Measurements from ENCODE around the gene UBE2K.
"Not testable (repeated sequence)": the region's sequence is repeated elsewhere in the genome, so short reads cannot be mapped to it uniquely, and the experiment has no call there.

Gene UBE2K

GRCh38 chr4:39698424-39699009 is 581 bp downstream of the UBE2K start:
- DNase-seq, result peak; percentile 20

- DNase-seq, result no peak
Observed at GRCh38 chr4:39699687-39700409, 1.9 kb downstream of the UBE2K start.

- no peak for DNase-seq
Observed at GRCh38 chr4:39700554-39700953, 2.6 kb downstream of the UBE2K start.

GRCh38 chr4:39702716-39703115 is 4.8 kb downstream of the UBE2K start:
- DNase-seq, result no peak

GRCh38 chr4:39704789-39705188 is 6.9 kb downstream of the UBE2K start:
- DNase-seq, result not testable (repeated sequence)

GRCh38 chr4:39706334-39706733 is 8.4 kb downstream of the UBE2K start:
- DNase-seq, result no peak

- no peak for DNase-seq
Observed at GRCh38 chr4:39706741-39707511, 9.0 kb downstream of the UBE2K start.

- no peak for DNase-seq
Observed at GRCh38 chr4:39710098-39710896, 12.4 kb downstream of the UBE2K start.

GRCh38 chr4:39712819-39713607 is 15.1 kb downstream of the UBE2K start:
- DNase-seq, result no peak

- no peak for DNase-seq
Observed at GRCh38 chr4:39713691-39714090, 15.8 kb downstream of the UBE2K start.

GRCh38 chr4:39714166-39714565 is 16.2 kb downstream of the UBE2K start:
- DNase-seq, result no peak

GRCh38 chr4:39715788-39716187 is 17.9 kb downstream of the UBE2K start:
- DNase-seq, result no peak

GRCh38 chr4:39716356-39716755 is 18.4 kb downstream of the UBE2K start:
- DNase-seq, result no peak

- DNase-seq, result not testable (repeated sequence)
Observed at GRCh38 chr4:39717743-39718142, 19.8 kb downstream of the UBE2K start.

- no peak for DNase-seq
Observed at GRCh38 chr4:39718366-39719323, 20.7 kb downstream of the UBE2K start.

GRCh38 chr4:39719804-39720580 is 22.1 kb downstream of the UBE2K start:
- no peak for DNase-seq

GRCh38 chr4:39721273-39721672 is 23.3 kb downstream of the UBE2K start:
- DNase-seq, result not testable (repeated sequence)

- no peak for DNase-seq
Observed at GRCh38 chr4:39721788-39722187, 23.9 kb downstream of the UBE2K start.

- DNase-seq, result no peak
Observed at GRCh38 chr4:39729557-39729956, 31.6 kb downstream of the UBE2K start.

GRCh38 chr4:39730072-39730471 is 32.1 kb downstream of the UBE2K start:
- no peak for DNase-seq
